ENCODE data around the gene NCAN.

DNA sequence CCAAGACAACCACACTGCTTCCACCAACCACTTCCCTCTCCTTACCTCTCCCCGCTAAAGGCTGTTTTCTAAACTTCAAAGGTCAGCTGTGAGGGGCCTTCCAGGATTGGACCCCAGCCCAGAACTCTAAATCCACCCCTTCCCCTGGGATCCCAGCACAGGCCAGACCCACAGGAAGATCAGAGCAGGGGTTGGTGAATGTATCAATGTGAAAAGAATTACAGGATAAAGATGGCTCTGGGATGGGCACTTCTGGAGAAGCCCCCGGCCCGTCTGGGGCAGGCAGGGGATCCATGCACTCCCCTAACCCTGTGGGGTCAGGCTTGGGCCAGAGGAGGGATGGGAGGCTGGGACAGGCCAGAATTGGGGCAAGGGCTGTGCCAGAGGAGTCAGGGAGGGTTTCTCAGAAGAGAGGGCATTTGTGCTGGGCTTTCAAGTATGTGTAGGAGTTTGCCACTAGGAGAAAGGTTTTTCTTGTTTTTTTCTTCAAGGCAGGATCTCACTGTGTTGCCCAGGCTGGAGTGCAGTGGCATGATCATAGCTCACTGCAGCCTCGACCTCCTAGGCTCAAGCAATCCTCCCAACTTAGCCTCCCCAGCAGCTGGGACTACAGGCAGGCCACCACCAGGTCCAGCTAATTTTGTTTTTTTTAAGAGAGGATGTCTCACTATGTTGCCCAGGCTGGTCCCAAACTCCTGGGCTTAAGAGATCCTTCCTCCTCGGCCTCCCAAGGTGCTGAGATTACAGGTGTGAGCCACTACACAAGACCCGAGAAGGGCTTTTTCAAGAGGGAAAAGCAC, 40.7 kb upstream of the NCAN start:
- TF ChIP-seq TARDBP (IDR thresholded peaks at IDR 0.05) (no peak), SMAD4 (CRISPR knock-in tag; conservative IDR thresholded peaks at IDR 0.05) (no peak), ZNF133 (CRISPR knock-in tag; IDR thresholded peaks at IDR 0.05) (no peak), TAF1 (IDR thresholded peaks at IDR 0.05; ENCODE audit: control insufficient read depth, extremely low read depth, insufficient read depth, low read length, severe bottlenecking) (no peak), JUN (IDR thresholded peaks at IDR 0.05; ENCODE audit: borderline replicate concordance, low read depth, low read length) (no peak), JUN (CRISPR knock-in tag; IDR thresholded peaks at IDR 0.05; ENCODE audit: borderline replicate concordance) (no peak), FIP1L1 (IDR thresholded peaks at IDR 0.05; ENCODE audit: low read depth, low read length, poor library complexity, severe bottlenecking) (no peak), HDAC2 (IDR thresholded peaks at IDR 0.05) (no peak), RCOR1 (IDR thresholded peaks at IDR 0.05; ENCODE audit: borderline replicate concordance in 1 of 2, low read depth in 2 of 2, low read length in 2 of 2) (no peak)
- TF ChIP-seq, protein P1, sequence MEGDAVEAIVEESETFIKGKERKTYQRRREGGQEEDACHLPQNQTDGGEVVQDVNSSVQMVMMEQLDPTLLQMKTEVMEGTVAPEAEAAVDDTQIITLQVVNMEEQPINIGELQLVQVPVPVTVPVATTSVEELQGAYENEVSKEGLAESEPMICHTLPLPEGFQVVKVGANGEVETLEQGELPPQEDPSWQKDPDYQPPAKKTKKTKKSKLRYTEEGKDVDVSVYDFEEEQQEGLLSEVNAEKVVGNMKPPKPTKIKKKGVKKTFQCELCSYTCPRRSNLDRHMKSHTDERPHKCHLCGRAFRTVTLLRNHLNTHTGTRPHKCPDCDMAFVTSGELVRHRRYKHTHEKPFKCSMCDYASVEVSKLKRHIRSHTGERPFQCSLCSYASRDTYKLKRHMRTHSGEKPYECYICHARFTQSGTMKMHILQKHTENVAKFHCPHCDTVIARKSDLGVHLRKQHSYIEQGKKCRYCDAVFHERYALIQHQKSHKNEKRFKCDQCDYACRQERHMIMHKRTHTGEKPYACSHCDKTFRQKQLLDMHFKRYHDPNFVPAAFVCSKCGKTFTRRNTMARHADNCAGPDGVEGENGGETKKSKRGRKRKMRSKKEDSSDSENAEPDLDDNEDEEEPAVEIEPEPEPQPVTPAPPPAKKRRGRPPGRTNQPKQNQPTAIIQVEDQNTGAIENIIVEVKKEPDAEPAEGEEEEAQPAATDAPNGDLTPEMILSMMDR (IDR thresholded peaks at IDR 0.05 in 2 of 3, conservative IDR thresholded peaks at IDR 0.05 in 1 of 3; ENCODE audit: insufficient read depth in 2 of 3, low read depth in 1 of 3, low read length in 3 of 3) = no peak
- TF ChIP-seq, protein P2, sequence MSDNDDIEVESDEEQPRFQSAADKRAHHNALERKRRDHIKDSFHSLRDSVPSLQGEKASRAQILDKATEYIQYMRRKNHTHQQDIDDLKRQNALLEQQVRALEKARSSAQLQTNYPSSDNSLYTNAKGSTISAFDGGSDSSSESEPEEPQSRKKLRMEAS (CRISPR knock-in tag; IDR thresholded peaks at IDR 0.05) = no peak

Data from K562 (cell line).